GM18870 (cell line): ENCODE results near the gene CHRM1.

Source experiments
- ATAC-seq: cut with Tn5 transposase; IDR thresholded peaks from one replicate; pipeline ENCODE4 v1.9.1; 2021; ENCODE audit warnings: moderate library complexity; ENCODE audit not compliant: unreplicated experiment

The CHRM1 gene

GRCh38 chr11:62926680-62927455, 5.7 kb upstream of the CHRM1 start:
- no peak for ATAC-seq

- ATAC-seq = no peak
Observed at GRCh38 chr11:62925745-62926679, 4.8 kb upstream of the CHRM1 start.

- ATAC-seq = no peak
Observed at GRCh38 chr11:62925308-62925707, 4.1 kb upstream of the CHRM1 start.

- no peak for ATAC-seq
Observed at GRCh38 chr11:62923601-62924411, 2.6 kb upstream of the CHRM1 start.

GRCh38 chr11:62922653-62923431, 1.7 kb upstream of the CHRM1 start:
- no peak for ATAC-seq

GRCh38 chr11:62922189-62922589, 1.0 kb upstream of the CHRM1 start:
- ATAC-seq = no peak

GRCh38 chr11:62921573-62922188, 518 bp upstream of the CHRM1 start:
- no peak for ATAC-seq

DNA sequence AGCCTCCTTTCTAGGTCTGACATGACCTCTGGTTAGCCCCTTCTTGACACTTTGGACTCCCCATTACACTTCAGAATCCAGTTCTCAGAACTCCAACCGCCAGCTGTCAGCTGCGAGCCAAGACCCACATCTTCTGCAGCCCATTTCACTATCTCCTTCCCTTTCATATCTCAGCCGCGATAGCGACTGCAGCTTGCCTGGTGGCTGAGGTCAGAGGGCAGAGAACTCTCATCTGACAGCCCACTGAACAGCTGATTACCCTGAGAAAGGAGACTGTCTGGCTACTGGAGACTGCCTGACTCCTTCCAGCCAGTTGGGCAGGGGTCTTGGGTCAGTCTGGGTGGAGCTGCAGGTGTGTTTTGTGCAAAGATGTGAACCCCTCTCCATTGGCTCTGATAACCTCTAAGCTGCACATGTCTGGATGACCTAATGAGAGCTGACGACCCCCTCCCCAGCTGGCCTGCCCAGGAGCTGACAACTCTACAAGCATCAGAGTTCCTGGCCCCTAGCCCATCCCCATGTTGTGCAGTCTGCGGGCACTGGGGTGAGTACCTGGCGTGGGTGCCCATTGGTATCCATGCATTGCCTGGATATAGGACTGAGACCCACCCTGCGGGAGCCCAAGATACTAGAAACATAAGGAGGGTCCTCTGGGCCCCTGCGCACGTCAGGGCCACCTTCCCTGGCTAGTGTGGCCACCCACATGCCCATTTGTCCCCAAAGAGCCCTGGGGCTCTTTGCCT, 1.1 kb downstream of the CHRM1 start:
- ATAC-seq = no peak

DNA sequence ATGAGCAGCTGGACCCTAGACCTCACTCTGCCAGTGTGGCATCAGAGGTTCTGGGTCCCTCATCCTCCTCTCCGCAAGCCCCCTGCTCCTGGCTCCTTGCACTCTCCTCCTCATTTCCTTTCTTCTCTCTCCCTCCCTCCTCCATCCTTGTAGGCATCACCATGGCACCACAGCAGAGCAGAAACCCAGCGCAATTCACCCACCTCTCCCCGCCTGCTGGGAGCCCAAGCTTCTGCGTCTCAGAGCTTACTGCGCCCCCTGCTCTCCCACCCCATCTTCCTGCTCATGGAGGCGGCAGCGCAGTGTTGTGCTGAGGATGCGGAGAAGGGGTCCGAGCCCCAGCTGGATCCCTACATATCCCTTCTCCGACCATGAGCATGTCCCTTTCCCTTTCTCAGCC, 1.7 kb downstream of the CHRM1 start:
- no peak for ATAC-seq

GRCh38 chr11:62918531-62918930, 2.6 kb downstream of the CHRM1 start:
- ATAC-seq = no peak

DNA sequence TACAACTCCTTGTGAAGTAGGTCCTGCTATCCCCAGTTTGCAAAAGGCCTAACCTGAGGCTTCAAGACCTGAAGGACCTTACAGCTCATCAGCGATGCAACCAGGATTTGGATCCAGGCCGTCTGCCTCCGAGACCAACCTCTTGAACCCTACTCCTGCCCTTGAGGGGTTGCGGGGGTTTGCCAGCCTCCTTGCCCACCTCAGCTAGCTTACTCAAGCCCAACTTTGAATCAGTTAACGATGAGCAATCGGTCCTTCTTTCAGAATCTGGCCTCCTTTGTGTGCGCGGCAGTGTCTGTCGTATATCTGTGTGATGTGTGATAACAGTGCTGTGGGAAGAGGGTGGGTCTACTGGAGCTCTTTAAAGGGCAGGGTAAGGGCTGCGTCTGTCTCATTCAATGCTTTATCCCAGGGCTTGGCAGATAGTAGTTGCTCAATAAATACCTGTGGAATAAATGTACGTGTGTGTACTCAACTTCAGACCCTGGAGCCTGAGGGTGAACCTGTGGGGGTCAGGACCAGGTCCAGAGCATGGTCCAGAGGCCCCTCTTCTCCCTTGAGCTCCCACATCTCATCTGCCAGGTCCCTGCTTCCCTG, 3.2 kb downstream of the CHRM1 start:
- no peak for ATAC-seq

- ATAC-seq = no peak
Observed at GRCh38 chr11:62914416-62914815, 6.7 kb downstream of the CHRM1 start.

DNA sequence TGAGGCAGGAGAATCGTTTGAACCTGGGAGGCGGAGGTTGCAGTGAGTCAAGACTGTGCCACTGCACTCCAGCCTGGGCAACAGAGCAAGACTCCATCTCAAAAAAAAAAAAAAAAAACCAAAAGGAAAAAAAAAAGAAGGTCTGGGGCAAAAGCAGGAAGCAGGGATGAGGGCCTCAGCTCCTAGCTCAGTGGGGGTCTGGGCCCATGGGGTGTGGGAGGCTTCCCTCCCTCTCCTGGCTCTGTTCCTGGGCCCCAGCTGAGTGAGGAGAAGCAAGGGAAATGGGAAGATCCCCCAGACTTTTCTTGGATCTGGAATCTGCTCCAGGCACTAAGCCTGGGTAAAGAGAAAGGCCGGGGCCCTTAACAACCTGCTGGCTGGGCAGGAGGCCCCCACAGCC, 8.9 kb downstream of the CHRM1 start:
- no peak for ATAC-seq

DNA sequence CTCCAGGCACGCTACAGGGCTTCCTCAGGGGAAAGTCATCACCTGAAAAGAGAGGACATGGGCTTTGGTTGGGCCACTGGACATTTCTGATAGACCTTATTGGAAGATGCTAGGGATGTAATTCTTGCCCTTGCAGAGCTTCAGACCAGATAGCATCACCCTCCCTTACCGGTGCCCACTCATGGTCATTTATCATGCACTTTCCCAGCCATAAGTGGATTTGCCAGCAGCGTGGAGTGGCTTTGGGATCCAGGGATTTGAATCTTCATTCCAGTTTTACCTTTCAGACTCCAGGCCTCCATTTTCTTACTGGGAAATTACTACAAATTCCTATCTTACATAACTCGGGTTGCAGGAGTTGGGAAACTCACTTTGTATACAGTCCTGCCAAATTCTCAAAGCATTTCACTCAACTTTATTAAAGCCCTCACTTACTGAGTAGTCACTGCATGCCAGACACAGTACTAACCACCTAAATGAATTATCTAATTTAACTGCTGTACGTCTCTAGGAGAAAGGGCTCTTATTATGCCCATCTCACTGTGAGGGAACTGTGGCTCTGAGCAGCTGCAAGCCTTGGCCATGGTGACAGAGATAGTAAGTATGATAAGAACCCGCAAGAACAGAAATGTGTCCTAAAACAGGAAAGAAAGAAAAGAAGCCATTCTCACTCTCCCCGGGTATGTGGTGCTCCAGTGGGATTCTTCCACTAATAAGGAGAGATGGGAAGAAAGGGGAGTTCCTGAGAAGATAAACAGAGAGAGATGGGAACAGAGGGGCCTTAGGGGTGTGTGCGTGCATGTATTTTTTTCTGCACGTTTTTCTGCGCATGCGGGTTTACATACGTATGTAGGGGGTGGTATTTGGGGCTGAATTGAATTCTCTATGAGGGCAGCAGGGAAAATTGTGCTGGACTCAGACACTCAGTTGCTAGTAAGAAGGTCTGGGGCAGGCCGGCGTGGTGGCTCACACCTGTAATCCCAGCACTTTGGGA, 9.7 kb downstream of the CHRM1 start:
- no peak for ATAC-seq

DNA sequence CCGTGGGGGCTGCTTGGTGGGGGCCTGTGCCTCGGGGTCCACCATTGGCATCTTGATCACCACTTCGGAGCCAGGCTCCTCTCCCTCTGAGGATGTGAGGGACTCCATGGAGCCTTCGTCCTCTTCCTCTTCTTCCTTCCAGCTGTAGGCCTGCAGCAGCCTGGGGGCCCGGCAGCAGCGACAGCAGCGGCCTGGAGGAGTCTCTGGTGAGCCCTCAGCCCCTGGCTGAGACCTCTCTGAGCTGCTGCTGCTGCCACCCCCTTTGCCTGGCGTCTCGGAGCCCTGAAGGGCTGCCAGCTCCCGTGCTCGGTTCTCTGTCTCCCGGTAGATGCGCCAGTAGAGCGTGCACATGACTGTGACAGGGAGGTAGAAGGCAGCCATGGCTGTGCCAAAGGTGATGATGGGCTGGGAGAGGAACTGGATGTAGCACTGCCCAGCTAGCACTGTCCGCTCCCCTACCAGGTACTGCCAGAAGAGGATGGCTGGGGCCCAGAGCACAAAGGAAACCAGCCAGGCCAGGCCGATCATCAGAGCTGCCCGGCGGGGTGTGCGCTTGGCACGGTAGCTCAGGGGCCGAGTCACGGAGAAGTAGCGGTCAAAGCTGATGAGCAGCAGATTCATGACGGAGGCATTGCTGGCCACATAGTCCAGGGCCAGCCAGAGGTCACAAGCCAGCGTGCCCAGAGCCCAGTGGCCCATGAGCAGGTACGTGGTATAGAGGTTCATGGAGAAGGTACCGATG, 10.9 kb downstream of the CHRM1 start:
- no peak for ATAC-seq

DNA sequence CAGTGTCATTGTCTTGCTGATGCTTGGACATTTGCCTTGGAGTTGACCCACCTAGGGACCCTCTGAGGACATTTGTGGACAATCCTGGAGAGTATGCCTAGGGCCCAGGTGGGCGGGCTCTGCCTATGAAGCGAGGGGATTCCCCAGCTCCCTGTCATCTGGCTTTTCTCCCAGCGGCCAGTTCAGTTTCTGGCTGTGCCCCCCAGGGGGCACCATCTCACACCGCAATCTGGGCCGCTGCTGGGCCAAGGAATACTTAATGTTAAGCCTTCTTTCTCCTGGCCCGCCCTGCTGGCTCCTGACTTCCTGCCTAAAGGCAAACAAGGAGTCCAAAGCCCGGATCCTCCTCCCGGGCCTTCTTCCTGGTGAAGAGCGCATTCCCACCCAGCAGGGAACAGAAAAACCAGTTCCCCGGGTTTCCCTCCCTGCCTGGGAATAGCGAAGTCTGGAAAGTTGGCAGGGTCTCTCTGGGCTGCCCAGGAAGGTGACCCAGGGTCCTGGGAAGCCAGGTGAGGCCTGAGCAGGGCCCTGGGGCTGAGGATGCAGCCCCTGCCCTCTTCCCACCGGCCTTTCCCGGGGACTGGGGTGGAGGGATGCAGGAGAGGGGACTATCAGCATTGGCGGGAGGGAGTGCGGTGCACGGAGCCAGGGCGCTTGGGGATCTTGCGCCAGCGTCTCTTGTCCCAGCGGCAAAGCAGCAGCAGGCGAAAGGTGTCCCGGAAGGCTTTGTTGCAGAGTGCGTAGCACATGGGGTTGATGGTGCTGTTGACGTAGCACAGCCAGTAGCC, 11.9 kb downstream of the CHRM1 start:
- ATAC-seq = no peak
